GM23338 (cell line): ENCODE measurements around the gene GATA5. TPM values are rescaled to one million over a fixed set of nuclear protein-coding genes. Genes with fewer than 3 reads are reported as not detected.

Experiments used
- ATAC-seq: fragments of 200-7000 bp; cut with Tn5 transposase; 3 replicates; pipeline ENCODE4 v1.9.1; 2020
- DNase-seq: peaks from one replicate; pipeline ENCODE4 v3.0.0-alpha.2; 2015; ENCODE audit warnings: low spot score
- H2AFZ ChIP-seq: fragments of 200-600 bp; sonication (generic); 2 replicates; pipeline ENCODE4 v1.8.0; 2016; ENCODE audit warnings: antibody characterized with exemption, mild to moderate bottlenecking, moderate library complexity
- H3F3A ChIP-seq: fragments of 200-600 bp; sonication (generic); replicated peaks from 2 replicates; pipeline ENCODE4 v1.8.0; 2017; ENCODE audit warnings: antibody characterized with exemption, mixed run types, low read depth
- H3K27ac ChIP-seq: fragments of 200-600 bp; sonication (generic); 2 replicates; pipeline ENCODE4 v1.6.1; 2016; ENCODE audit warnings: low read depth
- H3K27me3 ChIP-seq: fragments of 200-600 bp; sonication (generic); 2 replicates; pipeline ENCODE4 v1.8.0; 2016; ENCODE audit warnings: mild to moderate bottlenecking, mixed run types, moderate library complexity; ENCODE audit not compliant: insufficient read depth
- H3K36me3 ChIP-seq: fragments of 200-600 bp; sonication (generic); 2 replicates; pipeline ENCODE4 v1.8.0; 2016; ENCODE audit warnings: mild to moderate bottlenecking; ENCODE audit not compliant: insufficient read depth
- H3K4me1 ChIP-seq: fragments of 200-600 bp; sonication (generic); 2 replicates; pipeline ENCODE4 v1.8.0; 2016; ENCODE audit warnings: mild to moderate bottlenecking, moderate library complexity; ENCODE audit not compliant: insufficient read depth
- H3K4me2 ChIP-seq: fragments of 200-600 bp; sonication (generic); 2 replicates; pipeline ENCODE4 v1.7.1; 2017; ENCODE audit warnings: mixed run types
- H3K4me3 ChIP-seq: fragments of 200-600 bp; sonication (generic); 2 replicates; pipeline ENCODE4 v1.6.1; 2016; ENCODE audit warnings: mixed run types
- H3K79me2 ChIP-seq: fragments of 200-600 bp; sonication (generic); replicated peaks from 2 replicates; pipeline ENCODE4 v1.8.0; 2017; ENCODE audit warnings: mild to moderate bottlenecking; ENCODE audit not compliant: insufficient read depth
- H3K9me2 ChIP-seq: fragments of 200-600 bp; sonication (generic); 2 replicates; pipeline ENCODE4 v1.8.0; 2017; ENCODE audit not compliant: insufficient read depth
- H4K20me1 ChIP-seq: fragments of 200-600 bp; sonication (generic); replicated peaks from 2 replicates; pipeline ENCODE4 v1.8.0; 2017; ENCODE audit warnings: mild to moderate bottlenecking; ENCODE audit not compliant: insufficient read depth
- H3K27ac Mint-ChIP-seq: 2 replicates; pipeline ENCODE4 v1.8.0; 2020; ENCODE audit warnings: inconsistent platforms, mild to moderate bottlenecking, moderate library complexity, mixed read lengths
- H3K27me3 Mint-ChIP-seq: 3 replicates; pipeline ENCODE4 v1.8.0; 2022; ENCODE audit warnings: low read depth, mild to moderate bottlenecking, moderate library complexity, mixed read lengths, inconsistent platforms; ENCODE audit not compliant: insufficient read depth, poor library complexity
- H3K36me3 Mint-ChIP-seq: 3 replicates; pipeline ENCODE4 v1.8.0; 2021; ENCODE audit warnings: low read depth, mild to moderate bottlenecking, inconsistent platforms, moderate library complexity, mixed read lengths
- H3K4me1 Mint-ChIP-seq: 3 replicates; pipeline ENCODE4 v1.8.0; 2020; ENCODE audit warnings: mild to moderate bottlenecking, inconsistent platforms, mixed read lengths
- H3K4me3 Mint-ChIP-seq: 3 replicates; pipeline ENCODE4 v1.8.0; 2021; ENCODE audit warnings: moderate library complexity, mild to moderate bottlenecking, inconsistent platforms, mixed read lengths
- H3K9me3 Mint-ChIP-seq: 3 replicates; pipeline ENCODE4 v1.8.0; 2020; ENCODE audit warnings: moderate library complexity, mild to moderate bottlenecking, inconsistent platforms, mixed read lengths
- CREB1 ChIP-seq: fragments of 250-450 bp; sonication (Bioruptor Pico); IDR thresholded peaks from 2 replicates; pipeline ENCODE4 v1.5.0; 2020; ENCODE audit warnings: low read depth, mild to moderate bottlenecking, moderate library complexity
- CTCF ChIP-seq, 2 experiments: fragments of 200-600 bp in 1 of 2; sonication (generic) in 1 of 2; conservative IDR thresholded peaks; 2 replicates each; pipeline versions ENCODE4 v1.5.1 to v1.6.1; 2016 to 2017; ENCODE audit warnings: antibody characterized with exemption in 2 of 2, low read depth in 2 of 2, mild to moderate bottlenecking in 2 of 2, moderate library complexity in 1 of 2
- NANOG ChIP-seq: IDR thresholded peaks from 2 replicates; pipeline ENCODE4 v1.6.1; 2016; ENCODE audit warnings: antibody characterized with exemption, borderline replicate concordance
- POLR2AphosphoS5 ChIP-seq: IDR thresholded peaks from 2 replicates; pipeline ENCODE4 v1.6.1; 2016; ENCODE audit warnings: antibody characterized with exemption, low read depth
- STAT1 ChIP-seq: IDR thresholded peaks from one replicate; pipeline ENCODE4 v1.6.1; 2016; ENCODE audit warnings: antibody characterized with exemption; ENCODE audit not compliant: unreplicated experiment
- ZNF114 ChIP-seq: fragments of 250-450 bp; sonication (Bioruptor Pico); IDR thresholded peaks from 2 replicates; pipeline ENCODE4 v1.5.0; 2020; ENCODE audit warnings: mild to moderate bottlenecking, moderate library complexity
- ZNF331 ChIP-seq: fragments of 250-450 bp; sonication (Bioruptor Pico); IDR thresholded peaks from 2 replicates; pipeline ENCODE4 v1.5.0; 2020; ENCODE audit warnings: low read depth, mild to moderate bottlenecking, moderate library complexity
- polyA plus RNA-seq: library from polyadenylated mRNA; unstranded; fragments of >200 nt; fragmentation: Nextera tagmentation; extraction: Ambion mirVana; gene quantifications from 2 replicates; pipeline ENCODE4 v1.2.1, GENCODE V29; 2016
- total RNA-seq: library from RNA; depleted of rRNA; stranded (reverse); fragments of >200 nt; shearing (Covaris generic); gene quantifications from 2 replicates; pipeline ENCODE4 v1.2.3, GENCODE V29; 2014
- TF ChIP-seq, protein P1 (sequence below): fragments of 250-450 bp; sonication (Bioruptor Pico); IDR thresholded peaks from 2 replicates; pipeline ENCODE4 v1.5.0; 2020; ENCODE audit warnings: mild to moderate bottlenecking, moderate library complexity
- TF ChIP-seq, protein P2 (sequence below): IDR thresholded peaks from one replicate; pipeline ENCODE4 v1.6.1; 2018; ENCODE audit warnings: antibody characterized with exemption; ENCODE audit not compliant: unreplicated experiment

Gene GATA5
- total and polyA plus RNA-seq, 2 experiments from 2014 or later = 0.60 to 0.73 TPM

DNA sequence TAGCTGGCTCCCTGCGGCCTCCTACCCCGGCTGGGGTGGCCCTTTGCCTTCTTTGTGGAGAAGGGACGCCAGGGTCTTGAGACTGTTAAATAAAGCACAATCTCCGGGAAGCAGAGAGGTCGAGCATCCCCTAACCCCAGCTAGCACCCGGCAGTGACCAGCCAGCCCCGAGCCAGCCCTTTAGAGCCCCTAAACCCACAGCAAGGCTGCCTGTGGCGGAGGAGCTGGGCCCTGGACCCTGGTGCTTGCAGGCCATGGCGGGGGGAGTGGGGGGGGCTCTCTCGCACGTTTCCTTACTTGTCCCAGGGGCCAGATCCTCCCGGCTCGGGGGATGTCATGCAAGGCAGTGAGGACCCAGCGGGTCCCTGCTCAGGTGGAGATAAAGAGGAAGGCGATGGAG is 49.2 kb upstream of the GATA5 start (continued):
- TF ChIP-seq, protein P1, sequence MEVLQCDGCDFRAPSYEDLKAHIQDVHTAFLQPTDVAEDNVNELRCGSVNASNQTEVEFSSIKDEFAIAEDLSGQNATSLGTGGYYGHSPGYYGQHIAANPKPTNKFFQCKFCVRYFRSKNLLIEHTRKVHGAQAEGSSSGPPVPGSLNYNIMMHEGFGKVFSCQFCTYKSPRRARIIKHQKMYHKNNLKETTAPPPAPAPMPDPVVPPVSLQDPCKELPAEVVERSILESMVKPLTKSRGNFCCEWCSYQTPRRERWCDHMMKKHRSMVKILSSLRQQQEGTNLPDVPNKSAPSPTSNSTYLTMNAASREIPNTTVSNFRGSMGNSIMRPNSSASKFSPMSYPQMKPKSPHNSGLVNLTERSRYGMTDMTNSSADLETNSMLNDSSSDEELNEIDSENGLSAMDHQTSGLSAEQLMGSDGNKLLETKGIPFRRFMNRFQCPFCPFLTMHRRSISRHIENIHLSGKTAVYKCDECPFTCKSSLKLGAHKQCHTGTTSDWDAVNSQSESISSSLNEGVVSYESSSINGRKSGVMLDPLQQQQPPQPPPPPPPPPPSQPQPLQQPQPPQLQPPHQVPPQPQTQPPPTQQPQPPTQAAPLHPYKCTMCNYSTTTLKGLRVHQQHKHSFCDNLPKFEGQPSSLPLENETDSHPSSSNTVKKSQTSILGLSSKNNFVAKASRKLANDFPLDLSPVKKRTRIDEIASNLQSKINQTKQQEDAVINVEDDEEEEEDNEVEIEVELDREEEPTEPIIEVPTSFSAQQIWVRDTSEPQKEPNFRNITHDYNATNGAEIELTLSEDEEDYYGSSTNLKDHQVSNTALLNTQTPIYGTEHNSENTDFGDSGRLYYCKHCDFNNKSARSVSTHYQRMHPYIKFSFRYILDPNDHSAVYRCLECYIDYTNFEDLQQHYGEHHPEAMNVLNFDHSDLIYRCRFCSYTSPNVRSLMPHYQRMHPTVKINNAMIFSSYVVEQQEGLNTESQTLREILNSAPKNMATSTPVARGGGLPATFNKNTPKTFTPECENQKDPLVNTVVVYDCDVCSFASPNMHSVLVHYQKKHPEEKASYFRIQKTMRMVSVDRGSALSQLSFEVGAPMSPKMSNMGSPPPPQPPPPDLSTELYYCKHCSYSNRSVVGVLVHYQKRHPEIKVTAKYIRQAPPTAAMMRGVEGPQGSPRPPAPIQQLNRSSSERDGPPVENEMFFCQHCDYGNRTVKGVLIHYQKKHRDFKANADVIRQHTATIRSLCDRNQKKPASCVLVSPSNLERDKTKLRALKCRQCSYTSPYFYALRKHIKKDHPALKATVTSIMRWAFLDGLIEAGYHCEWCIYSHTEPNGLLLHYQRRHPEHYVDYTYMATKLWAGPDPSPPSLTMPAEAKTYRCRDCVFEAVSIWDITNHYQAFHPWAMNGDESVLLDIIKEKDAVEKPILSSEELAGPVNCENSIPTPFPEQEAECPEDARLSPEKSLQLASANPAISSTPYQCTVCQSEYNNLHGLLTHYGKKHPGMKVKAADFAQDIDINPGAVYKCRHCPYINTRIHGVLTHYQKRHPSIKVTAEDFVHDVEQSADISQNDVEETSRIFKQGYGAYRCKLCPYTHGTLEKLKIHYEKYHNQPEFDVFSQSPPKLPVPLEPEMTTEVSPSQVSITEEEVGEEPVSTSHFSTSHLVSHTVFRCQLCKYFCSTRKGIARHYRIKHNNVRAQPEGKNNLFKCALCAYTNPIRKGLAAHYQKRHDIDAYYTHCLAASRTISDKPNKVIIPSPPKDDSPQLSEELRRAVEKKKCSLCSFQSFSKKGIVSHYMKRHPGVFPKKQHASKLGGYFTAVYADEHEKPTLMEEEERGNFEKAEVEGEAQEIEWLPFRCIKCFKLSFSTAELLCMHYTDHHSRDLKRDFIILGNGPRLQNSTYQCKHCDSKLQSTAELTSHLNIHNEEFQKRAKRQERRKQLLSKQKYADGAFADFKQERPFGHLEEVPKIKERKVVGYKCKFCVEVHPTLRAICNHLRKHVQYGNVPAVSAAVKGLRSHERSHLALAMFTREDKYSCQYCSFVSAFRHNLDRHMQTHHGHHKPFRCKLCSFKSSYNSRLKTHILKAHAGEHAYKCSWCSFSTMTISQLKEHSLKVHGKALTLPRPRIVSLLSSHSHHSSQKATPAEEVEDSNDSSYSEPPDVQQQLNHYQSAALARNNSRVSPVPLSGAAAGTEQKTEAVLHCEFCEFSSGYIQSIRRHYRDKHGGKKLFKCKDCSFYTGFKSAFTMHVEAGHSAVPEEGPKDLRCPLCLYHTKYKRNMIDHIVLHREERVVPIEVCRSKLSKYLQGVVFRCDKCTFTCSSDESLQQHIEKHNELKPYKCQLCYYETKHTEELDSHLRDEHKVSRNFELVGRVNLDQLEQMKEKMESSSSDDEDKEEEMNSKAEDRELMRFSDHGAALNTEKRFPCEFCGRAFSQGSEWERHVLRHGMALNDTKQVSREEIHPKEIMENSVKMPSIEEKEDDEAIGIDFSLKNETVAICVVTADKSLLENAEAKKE = no peak

- H3F3A ChIP-seq = 0 out of 2 replicates have a peak, but pooled peaks cover 3% of the 10 kb centered on the region
- DNase-seq (peak; percentile 57), ATAC-seq (peak; percentile 55)
- Mint-ChIP-seq H3K27ac (no peak overlapping the region), H3K4me3 (peak overlapping the region; percentile 37; the same call in 2 of the 3 replicates), H3K27me3 (peaks cover 17% of the 10 kb centered on the region), H3K36me3 (no peaks in the 10 kb centered on the region), H3K4me1 (peaks cover 21% of the 10 kb centered on the region), H3K9me3 (no peaks in the 10 kb centered on the region)
- H3K9me2 ChIP-seq = no peaks in the 10 kb centered on the region
- H3K4me3 ChIP-seq = peak overlapping the region; percentile 5; the same call in 1 of the 2 replicates
- H2AFZ ChIP-seq = peak overlapping the region; percentile 88
- H3K36me3 ChIP-seq = no peaks in the 10 kb centered on the region
- no peaks in the 10 kb centered on the region for H3K27me3 ChIP-seq
- H4K20me1 ChIP-seq = no peaks in the 10 kb centered on the region
- peak overlapping the region; percentile 75 for H3K4me2 ChIP-seq
- no peaks in the 10 kb centered on the region for H3K79me2 ChIP-seq
- H3K4me1 ChIP-seq = peaks cover 18% of the 10 kb centered on the region
- no peak overlapping the region for H3K27ac ChIP-seq
- TF ChIP-seq, protein P2, sequence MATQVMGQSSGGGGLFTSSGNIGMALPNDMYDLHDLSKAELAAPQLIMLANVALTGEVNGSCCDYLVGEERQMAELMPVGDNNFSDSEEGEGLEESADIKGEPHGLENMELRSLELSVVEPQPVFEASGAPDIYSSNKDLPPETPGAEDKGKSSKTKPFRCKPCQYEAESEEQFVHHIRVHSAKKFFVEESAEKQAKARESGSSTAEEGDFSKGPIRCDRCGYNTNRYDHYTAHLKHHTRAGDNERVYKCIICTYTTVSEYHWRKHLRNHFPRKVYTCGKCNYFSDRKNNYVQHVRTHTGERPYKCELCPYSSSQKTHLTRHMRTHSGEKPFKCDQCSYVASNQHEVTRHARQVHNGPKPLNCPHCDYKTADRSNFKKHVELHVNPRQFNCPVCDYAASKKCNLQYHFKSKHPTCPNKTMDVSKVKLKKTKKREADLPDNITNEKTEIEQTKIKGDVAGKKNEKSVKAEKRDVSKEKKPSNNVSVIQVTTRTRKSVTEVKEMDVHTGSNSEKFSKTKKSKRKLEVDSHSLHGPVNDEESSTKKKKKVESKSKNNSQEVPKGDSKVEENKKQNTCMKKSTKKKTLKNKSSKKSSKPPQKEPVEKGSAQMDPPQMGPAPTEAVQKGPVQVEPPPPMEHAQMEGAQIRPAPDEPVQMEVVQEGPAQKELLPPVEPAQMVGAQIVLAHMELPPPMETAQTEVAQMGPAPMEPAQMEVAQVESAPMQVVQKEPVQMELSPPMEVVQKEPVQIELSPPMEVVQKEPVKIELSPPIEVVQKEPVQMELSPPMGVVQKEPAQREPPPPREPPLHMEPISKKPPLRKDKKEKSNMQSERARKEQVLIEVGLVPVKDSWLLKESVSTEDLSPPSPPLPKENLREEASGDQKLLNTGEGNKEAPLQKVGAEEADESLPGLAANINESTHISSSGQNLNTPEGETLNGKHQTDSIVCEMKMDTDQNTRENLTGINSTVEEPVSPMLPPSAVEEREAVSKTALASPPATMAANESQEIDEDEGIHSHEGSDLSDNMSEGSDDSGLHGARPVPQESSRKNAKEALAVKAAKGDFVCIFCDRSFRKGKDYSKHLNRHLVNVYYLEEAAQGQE = no peak
- TF ChIP-seq POLR2AphosphoS5 (no peak), STAT1 (no peak), CREB1 (CRISPR knock-in tag) (no peak), NANOG (no peak), ZNF114 (CRISPR knock-in tag) (no peak), ZNF331 (no peak), CTCF (conservative IDR thresholded peaks at IDR 0.05; ENCODE audit: low read depth in 2 of 2) (no peak)
These were observed 48.7 kb upstream of the GATA5 start for GRCh38 chr20:62524505-62524911.
